K562 (cell line): ENCODE results near the gene CARD11. TPM values are rescaled to one million over a fixed set of nuclear protein-coding genes. Genes with fewer than 3 reads are reported as not detected.

ENCODE experiments used
- ATAC-seq: fragments of 200-7000 bp; cut with Tn5 transposase; 3 replicates; pipeline ENCODE4 v1.9.1; 2020; ENCODE audit warnings: moderate library complexity
- BruUV-seq: library from RNA; stranded (reverse); fragments of 400-500 nt; replicated peaks from 2 replicates; lab custom pipeline; 2021; lab: Mats Ljungman, UMichigan
- CTCF ChIA-PET: fragments of 300-600 bp; formaldehyde crosslinking; extraction: SDS; loops from one replicate; lab custom pipeline; 2021; ENCODE audit warnings: low intra/inter-chr PET ratio; lab: Yijun Ruan, JAX
- POLR2A ChIA-PET: fragments of 300-600, 350-650 bp; sonication (Branson Sonifier 250); formaldehyde crosslinking; extraction: SDS; loops from one replicate; lab custom pipeline; 2021; ENCODE audit warnings: antibody characterized with exemption, inconsistent platforms; lab: Yijun Ruan, JAX
- DNase-seq, 4 experiments: peaks; one replicate each; pipeline versions ENCODE4 v3.0.0 to v3.0.0-alpha.2; 2011 to 2018; ENCODE audit warnings: low spot score in 3 of 4, mixed read lengths in 3 of 4; ENCODE audit errors: extremely low read depth in 1 of 4
- FAIRE-seq: peaks from 2 replicates; lab custom pipeline; 2011; peaks lifted over from hg19 to GRCh38; lab: Jason Lieb, UNC
- H2AFZ ChIP-seq: 2 replicates; pipeline ENCODE4 v1.6.0; 2011; ENCODE audit warnings: low read depth, low read length, control low read depth, inconsistent platforms
- H3K27ac ChIP-seq: fragments of 200-600 bp; 3 replicates; pipeline ENCODE4 v1.8.0; 2011; ENCODE audit warnings: low read depth, mild to moderate bottlenecking, control low read depth, inconsistent platforms, low read length, moderate library complexity, mixed read lengths; ENCODE audit errors: extremely low read depth
- H3K27me3 ChIP-seq, 2 experiments: fragments of 300-600 bp in 1 of 2; 2 replicates in 1 of 2; 3 replicates in 1 of 2; pipeline versions ENCODE4 v1.6.0 to v1.8.0; 2011; ENCODE audit warnings: inconsistent platforms in 2 of 2, low read length in 2 of 2, mild to moderate bottlenecking in 1 of 2, mixed read lengths in 1 of 2, moderate library complexity in 1 of 2; ENCODE audit not compliant: control insufficient read depth in 2 of 2, insufficient read depth in 2 of 2
- H3K36me3 ChIP-seq: fragments of 300-600 bp; 3 replicates; pipeline ENCODE4 v1.8.0; 2011; ENCODE audit warnings: mild to moderate bottlenecking, low read length, inconsistent platforms; ENCODE audit not compliant: control insufficient read depth, insufficient read depth
- H3K4me1 ChIP-seq, 2 experiments: fragments of 200-600 bp in 1 of 2; replicated peaks in 1 of 2; 2 replicates in 1 of 2; 3 replicates in 1 of 2; pipeline versions ENCODE4 v1.5.1 to v1.8.0; 2011; ENCODE audit warnings: inconsistent platforms in 2 of 2, low read length in 2 of 2, mild to moderate bottlenecking in 1 of 2, mixed read lengths in 1 of 2, moderate library complexity in 1 of 2; ENCODE audit not compliant: control insufficient read depth in 2 of 2, insufficient read depth in 2 of 2
- H3K4me2 ChIP-seq: 2 replicates; pipeline ENCODE4 v1.6.1; 2011; ENCODE audit warnings: low read length, control low read depth, inconsistent platforms, mixed read lengths; ENCODE audit not compliant: insufficient read depth
- H3K4me3 ChIP-seq: fragments of 200-600 bp; sonication (generic), shearing (Covaris generic); 2 replicates; pipeline ENCODE4 v1.5.1; 2016; ENCODE audit warnings: control low read depth, inconsistent platforms
- H3K79me2 ChIP-seq: fragments of 200-600 bp; 3 replicates; pipeline ENCODE4 v1.8.0; 2011; ENCODE audit warnings: low read length, inconsistent platforms; ENCODE audit not compliant: control insufficient read depth, insufficient read depth
- H3K9ac ChIP-seq, 2 experiments: 2 replicates each; pipeline versions ENCODE4 v1.6.0 to v1.6.1; 2011; ENCODE audit warnings: low read depth in 2 of 2, low read length in 2 of 2, control low read depth in 1 of 2, inconsistent platforms in 1 of 2, mild to moderate bottlenecking in 1 of 2, mixed read lengths in 1 of 2; ENCODE audit not compliant: insufficient read depth in 1 of 2
- H3K9me1 ChIP-seq: one replicate; pipeline ENCODE4 v1.6.0; 2011; ENCODE audit warnings: inconsistent platforms, mild to moderate bottlenecking, low read length, moderate library complexity; ENCODE audit not compliant: control insufficient read depth, insufficient read depth
- H3K9me3 ChIP-seq: replicated peaks from 2 replicates; pipeline ENCODE4 v1.5.1; 2011; ENCODE audit warnings: low read depth, low read length, inconsistent platforms; ENCODE audit not compliant: control insufficient read depth, insufficient read depth
- H4K20me1 ChIP-seq: replicated peaks from 2 replicates; pipeline ENCODE4 v1.6.1; 2011; ENCODE audit warnings: low read length, inconsistent platforms, mixed read lengths; ENCODE audit not compliant: control insufficient read depth, insufficient read depth
- ARID4B ChIP-seq: sonication (generic); formaldehyde crosslinking; IDR thresholded peaks from 2 replicates; pipeline ENCODE4 v1.8.0; 2022; ENCODE audit warnings: mild to moderate bottlenecking, missing genetic modification reagents
- FOXK1 ChIP-seq: sonication (generic); formaldehyde crosslinking; IDR thresholded peaks from 2 replicates; pipeline ENCODE4 v1.8.0; 2022; ENCODE audit warnings: missing genetic modification reagents, mild to moderate bottlenecking, borderline replicate concordance
- FOXM1 ChIP-seq, 2 experiments: fragments of 450-650 bp in 1 of 2; sonication (generic) in 1 of 2; formaldehyde crosslinking in 1 of 2; IDR thresholded peaks; 2 replicates each; pipeline versions ENCODE4 v1.6.1 to v1.9.0; 2017 to 2022; ENCODE audit warnings: low read depth in 2 of 2, mild to moderate bottlenecking in 2 of 2, missing genetic modification reagents in 1 of 2, moderate library complexity in 1 of 2
- KLF13 ChIP-seq: fragments of 450-650 bp; IDR thresholded peaks from 2 replicates; pipeline ENCODE4 v1.6.1; 2016; ENCODE audit warnings: missing genetic modification characterization, low read depth, mild to moderate bottlenecking, missing compliant biosample characterization, moderate library complexity, borderline replicate concordance
- KLF16 ChIP-seq: IDR thresholded peaks from 2 replicates; pipeline ENCODE4 v1.6.1; 2016; ENCODE audit warnings: antibody characterized with exemption
- NFIX ChIP-seq: fragments of 250-450 bp; sonication (Bioruptor Pico); IDR thresholded peaks from 2 replicates; pipeline ENCODE4 v1.4.0; 2020; ENCODE audit warnings: low read depth, mild to moderate bottlenecking, moderate library complexity
- PTTG1 ChIP-seq: fragments of 450-650 bp; IDR thresholded peaks from 2 replicates; pipeline ENCODE4 v1.6.1; 2016; ENCODE audit warnings: low read depth, mild to moderate bottlenecking, missing genetic modification characterization, missing compliant biosample characterization
- RFX5 ChIP-seq: IDR thresholded peaks from 2 replicates; pipeline ENCODE4 v1.6.1; 2011; ENCODE audit warnings: low read depth, mild to moderate bottlenecking, improper control_type of control experiment, low read length
- WGBS: fragments of 100-300 bp; shearing (Covaris generic); methylation state at CpG from one replicate; pipeline ENCODE4 v1.1.6; 2016; ENCODE audit warnings: low coverage, mixed read lengths; ENCODE audit not compliant: insufficient coverage; ENCODE audit errors: missing lambda C conversion rate; 5-methylcytosine and 5-hydroxymethylcytosine counted together
- in situ Hi-C: fragments of 300-500 bp; cut with MboI; formaldehyde crosslinking; loops from 4 replicates; pipeline ENCODE4 v1.15.0; 2018; ENCODE audit warnings: inconsistent platforms, mixed read lengths
- intact Hi-C: fragments of 100-400 bp; cut with micrococcal nuclease; formaldehyde crosslinking; loops from 2 replicates; pipeline ENCODE4 v1.14.2; 2022
- polyA plus RNA-seq, 8 experiments: library from polyadenylated mRNA; depleted of rRNA in 4 of 8; stranded (reverse) in 5 of 8; unstranded in 3 of 8; fragments of >200 nt; fragmentation: Nextera tagmentation in 2 of 8; fragmentation: Illumina TruSeq in 1 of 8; extraction: Ambion mirVana in 2 of 8; extraction: Trizol in 1 of 8; gene quantifications; 2 replicates each; pipeline versions ENCODE4 v1.2.1 to v1.2.3, GENCODE V29; 2011 to 2014; ENCODE audit warnings: inconsistent platforms in 1 of 8, missing spikeins in 1 of 8
- total RNA-seq, 7 experiments: library from RNA; depleted of rRNA in 6 of 7; stranded (reverse); fragments of >200 nt in 6 of 7; fragmentation: Illumina TruSeq in 2 of 7; extraction: Trizol in 2 of 7; gene quantifications; 2 replicates each; pipeline versions ENCODE4 v1.2.1 to v1.2.3, GENCODE V29; 2011 to 2021; ENCODE audit warnings: low replicate concordance in 1 of 7

Gene CARD11
- total and polyA plus RNA-seq, 9 of the 15 experiments (the other 6 are each of a cell fraction or from before 2014, with no cell fraction given), result 0.07 to 12.8 (median 5.7) TPM

GRCh38 chr7:2880874-2881533 lies 162.7 kb downstream of the CARD11 start:
- Histone ChIP-seq H3K9me1 (no peaks in the 10 kb centered on the region), H3K4me1 (peaks cover 0 to 27% of the 10 kb centered on the region in 2 experiments; a peak in 2 of 5 replicates), H3K79me2 (no peaks in the 10 kb centered on the region), H3K27ac (no peak overlapping the region)
- in situ Hi-C loops, result no loop called here
- TF ChIP-seq FOXM1 (IDR thresholded peaks at IDR 0.05; ENCODE audit: low read depth), result no peak
- TF ChIP-seq FOXM1 (CRISPR knock-in tag; IDR thresholded peaks at IDR 0.05; ENCODE audit: low read depth), result no peak
- no peak for TF ChIP-seq PTTG1 (tag)
- no peak for TF ChIP-seq ARID4B (CRISPR knock-in tag)
- no peak for TF ChIP-seq RFX5
- TF ChIP-seq FOXK1 (CRISPR knock-in tag), result no peak
- no peak for TF ChIP-seq KLF16
- no peak for TF ChIP-seq KLF13 (tag)
- no peak for TF ChIP-seq NFIX (CRISPR knock-in tag)
- TF ChIP-seq, all 486 proteins: peak for 0
- no TSS peak for BruUV-seq
- CTCF ChIA-PET, result interaction anchor here (0.7 kb wide), 1 partner anchor 185 kb away, joined by 3 read pairs; no protein-coding TSS in a partner anchor
- ATAC-seq (no peak), DNase-seq (no peak), FAIRE-seq (no peak)
- H3K9ac ChIP-seq, result 0 out of 4 replicates have a peak overlapping the region, but pooled peaks of 1 of the 2 experiments have one; percentile 20
- no peak overlapping the region for H3K4me2 ChIP-seq
- no peak overlapping the region for H3K4me3 ChIP-seq
- intact Hi-C loops, result no loop called here
- no peaks in the 10 kb centered on the region; the same call in 1 of the 2 replicates for H3K9me3 ChIP-seq
- H4K20me1 ChIP-seq, result no peaks in the 10 kb centered on the region; the same call in none of the 2 replicates
- H3K27me3 ChIP-seq, result peaks cover 10 to 51% of the 10 kb centered on the region in 2 experiments; a peak in 4 of 5 replicates
- POLR2A ChIA-PET, result interaction anchor here (0.7 kb wide), 1 partner anchor 46 kb away, joined by 3 read pairs; no protein-coding TSS in a partner anchor
- WGBS, result 32% methylated on average over 18 of the region's 18 CpGs
- no peak overlapping the region for H2AFZ ChIP-seq
- no peaks in the 10 kb centered on the region for H3K36me3 ChIP-seq
